GM19351 (cell line): ENCODE data around the gene NFATC1.

Experiments used
- ATAC-seq: cut with Tn5 transposase; IDR thresholded peaks from one replicate; pipeline ENCODE4 v1.9.1; 2021; ENCODE audit warnings: mild to moderate bottlenecking, moderate library complexity; ENCODE audit not compliant: unreplicated experiment

Gene NFATC1

GRCh38 chr18:79544386-79544963 is 148.7 kb downstream of the NFATC1 start:
- ATAC-seq: no peak

GRCh38 chr18:79545255-79545654 is 149.5 kb downstream of the NFATC1 start:
- no peak for ATAC-seq

GRCh38 chr18:79545736-79546171 is 150.0 kb downstream of the NFATC1 start:
- ATAC-seq: no peak

- ATAC-seq: no peak
Measured at GRCh38 chr18:79546781-79547272, 151.1 kb downstream of the NFATC1 start.

GRCh38 chr18:79547413-79548076 is 151.8 kb downstream of the NFATC1 start:
- ATAC-seq: no peak

GRCh38 chr18:79548077-79548450 is 152.3 kb downstream of the NFATC1 start:
- ATAC-seq: no peak

- ATAC-seq: no peak
Measured at GRCh38 chr18:79548621-79548985, 152.9 kb downstream of the NFATC1 start.

- ATAC-seq: no peak
Measured at GRCh38 chr18:79548986-79549637, 153.4 kb downstream of the NFATC1 start.

- ATAC-seq: no peak
Measured at GRCh38 chr18:79549638-79550000, 153.9 kb downstream of the NFATC1 start.

GRCh38 chr18:79552140-79552631 is 156.5 kb downstream of the NFATC1 start:
- no peak for ATAC-seq

GRCh38 chr18:79552696-79553095 is 157.0 kb downstream of the NFATC1 start:
- no peak for ATAC-seq

GRCh38 chr18:79553154-79553553 is 157.4 kb downstream of the NFATC1 start:
- no peak for ATAC-seq

GRCh38 chr18:79553696-79554095 is 158.0 kb downstream of the NFATC1 start:
- ATAC-seq: no peak

- ATAC-seq: no peak
Measured at GRCh38 chr18:79554321-79554720, 158.6 kb downstream of the NFATC1 start.

GRCh38 chr18:79554945-79555645 is 159.4 kb downstream of the NFATC1 start:
- ATAC-seq: no peak

- ATAC-seq: no peak
Measured at GRCh38 chr18:79555885-79556284, 160.2 kb downstream of the NFATC1 start.

GRCh38 chr18:79556829-79557585 is 161.3 kb downstream of the NFATC1 start:
- ATAC-seq: no peak

- no peak for ATAC-seq
Measured at GRCh38 chr18:79558196-79558932, 162.6 kb downstream of the NFATC1 start.

GRCh38 chr18:79558933-79559416 is 163.2 kb downstream of the NFATC1 start:
- ATAC-seq: no peak

- ATAC-seq: no peak
Measured at GRCh38 chr18:79559436-79559835, 163.7 kb downstream of the NFATC1 start.
